ENCODE results near the gene ARHGEF12.

The ARHGEF12 gene

GRCh38 chr11:120424185-120424969, 88.2 kb downstream of the ARHGEF12 start:
- DNase-seq (ENCODE audit: low read depth) = no peak

GRCh38 chr11:120424970-120425332, 88.7 kb downstream of the ARHGEF12 start:
- DNase-seq (ENCODE audit: low read depth) = no peak

- DNase-seq (ENCODE audit: low read depth) = no peak
Measured at GRCh38 chr11:120425527-120425926, 89.3 kb downstream of the ARHGEF12 start.

- no peak for DNase-seq (ENCODE audit: low read depth)
Measured at GRCh38 chr11:120430146-120430545, 93.9 kb downstream of the ARHGEF12 start.

- DNase-seq (ENCODE audit: low read depth) = no peak
Measured at GRCh38 chr11:120431633-120432032, 95.4 kb downstream of the ARHGEF12 start.

- no peak for DNase-seq (ENCODE audit: low read depth)
Measured at GRCh38 chr11:120432056-120433018, 96.1 kb downstream of the ARHGEF12 start.

GRCh38 chr11:120441592-120441991, 105.4 kb downstream of the ARHGEF12 start:
- DNase-seq (ENCODE audit: low read depth) = no peak

- DNase-seq (ENCODE audit: low read depth) = no peak
Measured at GRCh38 chr11:120442031-120442430, 105.8 kb downstream of the ARHGEF12 start.

GRCh38 chr11:120446802-120447201, 110.6 kb downstream of the ARHGEF12 start:
- no peak for DNase-seq (ENCODE audit: low read depth)

GRCh38 chr11:120448240-120448639, 112.0 kb downstream of the ARHGEF12 start:
- no peak for DNase-seq (ENCODE audit: low read depth)

GRCh38 chr11:120455487-120455886, 119.3 kb downstream of the ARHGEF12 start:
- no peak for DNase-seq (ENCODE audit: low read depth)

GRCh38 chr11:120457996-120458395, 121.8 kb downstream of the ARHGEF12 start:
- DNase-seq (ENCODE audit: low read depth) = no peak

- DNase-seq (ENCODE audit: low read depth) = no peak
Measured at GRCh38 chr11:120462825-120463224, 126.6 kb downstream of the ARHGEF12 start.

- no peak for DNase-seq (ENCODE audit: low read depth)
Measured at GRCh38 chr11:120465921-120466534, 129.8 kb downstream of the ARHGEF12 start.

- no peak for DNase-seq (ENCODE audit: low read depth)
Measured at GRCh38 chr11:120467627-120468026, 131.4 kb downstream of the ARHGEF12 start.

- DNase-seq (ENCODE audit: low read depth) = no peak
Measured at GRCh38 chr11:120471131-120471530, 134.9 kb downstream of the ARHGEF12 start.

- DNase-seq (ENCODE audit: low read depth) = no peak
Measured at GRCh38 chr11:120471994-120472393, 135.8 kb downstream of the ARHGEF12 start.

GRCh38 chr11:120473503-120473902, 137.3 kb downstream of the ARHGEF12 start:
- no peak for DNase-seq (ENCODE audit: low read depth)

- no peak for DNase-seq (ENCODE audit: low read depth)
Measured at GRCh38 chr11:120482149-120482548, 145.9 kb downstream of the ARHGEF12 start.

- DNase-seq (ENCODE audit: low read depth) = no peak
Measured at GRCh38 chr11:120484722-120485121, 148.5 kb downstream of the ARHGEF12 start.

GRCh38 chr11:120486138-120486537, 149.9 kb downstream of the ARHGEF12 start:
- DNase-seq (ENCODE audit: low read depth) = no peak

- no peak for DNase-seq (ENCODE audit: low read depth)
Measured at GRCh38 chr11:120489799-120490198, 153.6 kb downstream of the ARHGEF12 start.

Measured in T follicular helper cell (primary cell).